ENCODE data around the gene SFMBT1.

DNA sequence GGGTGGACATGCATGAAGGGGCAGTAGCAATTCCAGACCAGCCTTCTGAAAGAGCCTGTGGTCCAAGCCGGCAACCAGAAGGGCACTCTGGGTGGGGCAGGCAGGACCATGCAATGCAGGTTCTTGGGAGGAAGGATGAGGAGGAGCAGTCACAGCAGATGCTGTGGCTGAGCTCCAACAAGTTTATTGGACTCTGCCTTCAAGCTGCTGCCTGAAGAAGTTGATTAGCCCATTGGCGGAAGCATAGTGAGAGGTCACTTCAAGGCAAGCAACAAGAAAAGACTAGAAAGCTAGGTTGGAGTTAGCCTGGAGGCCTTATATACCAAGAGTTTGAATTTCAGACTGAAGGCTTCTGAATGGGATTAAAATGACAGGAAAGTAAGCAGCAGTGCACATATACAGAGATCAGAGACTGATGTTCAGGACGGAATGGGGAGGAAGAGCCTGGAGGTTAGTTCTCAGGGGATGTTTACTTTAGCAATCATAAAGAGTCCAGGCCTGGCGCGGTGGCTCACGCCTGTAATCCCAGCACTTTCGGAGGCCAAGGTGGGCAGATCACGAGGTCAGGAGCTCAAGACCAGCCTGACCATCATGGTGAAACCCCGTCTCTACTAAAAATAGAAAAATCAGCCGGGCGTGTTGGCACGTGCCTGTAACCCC lies 39.9 kb downstream of the SFMBT1 start:
- TF ChIP-seq, protein P1, sequence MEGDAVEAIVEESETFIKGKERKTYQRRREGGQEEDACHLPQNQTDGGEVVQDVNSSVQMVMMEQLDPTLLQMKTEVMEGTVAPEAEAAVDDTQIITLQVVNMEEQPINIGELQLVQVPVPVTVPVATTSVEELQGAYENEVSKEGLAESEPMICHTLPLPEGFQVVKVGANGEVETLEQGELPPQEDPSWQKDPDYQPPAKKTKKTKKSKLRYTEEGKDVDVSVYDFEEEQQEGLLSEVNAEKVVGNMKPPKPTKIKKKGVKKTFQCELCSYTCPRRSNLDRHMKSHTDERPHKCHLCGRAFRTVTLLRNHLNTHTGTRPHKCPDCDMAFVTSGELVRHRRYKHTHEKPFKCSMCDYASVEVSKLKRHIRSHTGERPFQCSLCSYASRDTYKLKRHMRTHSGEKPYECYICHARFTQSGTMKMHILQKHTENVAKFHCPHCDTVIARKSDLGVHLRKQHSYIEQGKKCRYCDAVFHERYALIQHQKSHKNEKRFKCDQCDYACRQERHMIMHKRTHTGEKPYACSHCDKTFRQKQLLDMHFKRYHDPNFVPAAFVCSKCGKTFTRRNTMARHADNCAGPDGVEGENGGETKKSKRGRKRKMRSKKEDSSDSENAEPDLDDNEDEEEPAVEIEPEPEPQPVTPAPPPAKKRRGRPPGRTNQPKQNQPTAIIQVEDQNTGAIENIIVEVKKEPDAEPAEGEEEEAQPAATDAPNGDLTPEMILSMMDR (IDR thresholded peaks at IDR 0.05), result no peak
- TF ChIP-seq POLR2A (IDR thresholded peaks at IDR 0.05), result no peak
